ENCODE measurements around the gene PCYT1A.

DNA sequence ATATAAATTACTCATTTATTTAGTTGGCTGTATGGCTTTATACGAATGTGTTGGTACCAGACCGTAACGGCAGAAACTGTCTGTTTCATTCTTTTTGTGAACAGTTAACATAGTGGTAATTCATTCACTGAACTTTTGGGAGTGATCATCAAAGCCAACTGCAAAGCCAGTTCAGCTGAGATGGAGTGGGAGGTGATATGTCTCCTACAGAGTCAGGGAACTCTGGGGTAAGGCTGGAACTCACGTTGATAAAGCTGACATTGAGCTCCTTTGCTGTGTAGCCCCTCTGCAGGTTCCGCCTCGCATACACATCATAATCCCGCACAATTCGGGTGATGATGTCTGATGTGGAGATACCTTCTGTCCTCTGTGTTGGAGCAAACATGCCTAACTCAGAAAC is 45.8 kb downstream of the PCYT1A start:
- TF ChIP-seq, protein P1, sequence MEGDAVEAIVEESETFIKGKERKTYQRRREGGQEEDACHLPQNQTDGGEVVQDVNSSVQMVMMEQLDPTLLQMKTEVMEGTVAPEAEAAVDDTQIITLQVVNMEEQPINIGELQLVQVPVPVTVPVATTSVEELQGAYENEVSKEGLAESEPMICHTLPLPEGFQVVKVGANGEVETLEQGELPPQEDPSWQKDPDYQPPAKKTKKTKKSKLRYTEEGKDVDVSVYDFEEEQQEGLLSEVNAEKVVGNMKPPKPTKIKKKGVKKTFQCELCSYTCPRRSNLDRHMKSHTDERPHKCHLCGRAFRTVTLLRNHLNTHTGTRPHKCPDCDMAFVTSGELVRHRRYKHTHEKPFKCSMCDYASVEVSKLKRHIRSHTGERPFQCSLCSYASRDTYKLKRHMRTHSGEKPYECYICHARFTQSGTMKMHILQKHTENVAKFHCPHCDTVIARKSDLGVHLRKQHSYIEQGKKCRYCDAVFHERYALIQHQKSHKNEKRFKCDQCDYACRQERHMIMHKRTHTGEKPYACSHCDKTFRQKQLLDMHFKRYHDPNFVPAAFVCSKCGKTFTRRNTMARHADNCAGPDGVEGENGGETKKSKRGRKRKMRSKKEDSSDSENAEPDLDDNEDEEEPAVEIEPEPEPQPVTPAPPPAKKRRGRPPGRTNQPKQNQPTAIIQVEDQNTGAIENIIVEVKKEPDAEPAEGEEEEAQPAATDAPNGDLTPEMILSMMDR (IDR thresholded peaks at IDR 0.05; ENCODE audit: low read length): no peak
- TF ChIP-seq EZH2 (optimal IDR thresholded peaks at IDR 0.05; ENCODE audit: low read depth, low read length) (no peak), EZH2phosphoT487 (IDR thresholded peaks at IDR 0.05; ENCODE audit: low read length) (no peak)

Measured in MM.1S (cell line).